Activated CD4-positive, alpha-beta memory T cell treated with anti-CD3 and anti-CD28 coated beads, Interleukin-2, amount 10 ng/mL, durations not matched to agents 7 days and 5 days (primary cell): ENCODE measurements around the gene PRKCA. TPM values are rescaled to one million over a fixed set of nuclear protein-coding genes. Genes with fewer than 3 reads are reported as not detected.
"Not testable (repeated sequence)": the region's sequence is repeated elsewhere in the genome, so short reads cannot be mapped to it uniquely, and the experiment has no call there.

Experiments used
- CTCF ChIA-PET: fragments of 350-600 bp; sonication (Branson Sonifier 250); formaldehyde crosslinking; loops from one replicate; lab custom pipeline; 2021; ENCODE audit warnings: antibody characterized with exemption, inconsistent platforms; lab: Charles Lee
- POLR2A ChIA-PET: fragments of 350-600 bp; sonication (Branson Sonifier 250); formaldehyde crosslinking; loops from one replicate; lab custom pipeline; 2021; ENCODE audit warnings: antibody characterized with exemption; lab: Charles Lee
- DNase-seq: peaks from one replicate; pipeline ENCODE4 v3.0.0-alpha.2; 2020
- H3K27ac Mint-ChIP-seq: one replicate; pipeline ENCODE4 v1.8.0; 2021; ENCODE audit warnings: mild to moderate bottlenecking, mixed read lengths
- H3K27me3 Mint-ChIP-seq: one replicate; pipeline ENCODE4 v1.8.0; 2021; ENCODE audit warnings: mixed read lengths
- H3K36me3 Mint-ChIP-seq: one replicate; pipeline ENCODE4 v1.8.0; 2021; ENCODE audit warnings: low read depth, mixed read lengths
- H3K4me1 Mint-ChIP-seq: one replicate; pipeline ENCODE4 v1.8.0; 2021; ENCODE audit warnings: mixed read lengths
- H3K4me3 Mint-ChIP-seq: one replicate; pipeline ENCODE4 v1.8.0; 2021; ENCODE audit warnings: mild to moderate bottlenecking, mixed read lengths
- H3K9me3 Mint-ChIP-seq: one replicate; pipeline ENCODE4 v1.8.0; 2021; ENCODE audit warnings: mixed read lengths
- total RNA-seq, 2 experiments: library from RNA; stranded (reverse); gene quantifications; one replicate each; pipeline ENCODE4 v1.2.3, GENCODE V29; 2021

The PRKCA gene
- 10 to 100 TPM; 57.6 to 61.3 TPM for total RNA-seq

DNA sequence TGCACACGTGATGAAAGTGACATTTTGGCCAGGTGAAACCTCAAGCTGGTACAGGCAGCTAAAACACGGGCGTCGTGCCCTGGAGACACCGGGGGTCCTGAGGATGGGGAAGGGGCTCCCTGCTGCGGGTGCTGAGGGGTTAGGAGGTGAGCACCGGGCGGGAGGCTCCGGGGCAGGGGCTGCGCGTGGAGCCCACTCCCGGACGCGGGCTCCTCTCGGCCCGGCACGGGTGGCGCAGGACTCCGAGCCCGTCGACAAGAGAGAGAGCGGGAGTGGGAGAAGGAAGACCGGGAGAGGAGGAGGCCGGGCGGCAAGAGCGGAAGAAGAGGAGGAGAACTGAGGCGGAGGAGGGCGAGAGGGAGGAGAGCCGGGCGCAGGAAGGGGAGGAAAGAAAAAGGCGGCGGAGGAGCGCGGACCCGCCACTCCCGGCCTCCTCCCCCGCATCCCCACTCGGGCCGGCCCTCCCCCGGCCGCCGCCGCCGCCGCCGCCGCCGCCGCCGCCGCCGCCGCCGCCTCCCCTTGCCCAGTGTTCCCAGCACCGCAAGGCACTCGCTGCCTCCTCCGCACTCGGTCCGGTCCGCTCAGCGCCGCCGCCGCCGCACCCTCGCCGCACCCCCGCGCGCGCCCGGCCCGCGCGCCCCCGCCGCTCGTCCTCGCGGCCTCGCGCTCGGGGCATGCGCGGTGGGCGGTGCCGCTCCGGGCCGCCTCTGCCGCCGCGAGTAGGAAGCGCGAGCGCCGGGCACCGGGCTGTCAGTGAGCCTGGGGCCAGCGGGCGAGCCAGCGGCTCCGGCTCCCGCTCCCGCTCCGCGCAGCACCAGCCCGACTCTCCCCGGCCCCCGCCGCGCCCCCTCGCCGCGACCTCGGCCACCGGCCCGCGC is at the start of gene PRKCA:
TSS of gene PRKCA (plus strand) at position 750 of the 878 bp plus-strand sequence.
- CTCF ChIA-PET, result interaction anchor here (0.9 to 3.0 kb wide), 3 partner anchors 8 to 265 kb away, joined by 3 to 10 read pairs (median 5); no protein-coding TSS in a partner anchor
- POLR2A ChIA-PET, result interaction anchor here (0.6 to 1.4 kb wide), 6 partner anchors 14 to 125 kb away, joined by 3 to 5 read pairs (median 3); no protein-coding TSS in a partner anchor

GRCh38 chr17:66253458-66253857 is 49.0 kb upstream of the PRKCA start:
- POLR2A ChIA-PET, result not testable (repeated sequence)
- CTCF ChIA-PET, result interaction anchor here (0.9 kb wide), 1 partner anchor 314 kb away, joined by 3 read pairs; no protein-coding TSS in a partner anchor

More for the DNA sequence above, at the start of gene PRKCA:
- Mint-ChIP-seq H3K4me3 (peak within 1 kb of the TSS; percentile 100), H3K27ac (peak within 1 kb of the TSS; percentile 95), H3K36me3 (peaks cover 24% of the 10 kb centered on the region), H3K9me3 (no peaks in the 10 kb centered on the region), H3K4me1 (peaks cover 39% of the 10 kb centered on the region), H3K27me3 (peaks cover 10% of the 10 kb centered on the region)
- DNase-seq, result peak; percentile 80

DNA sequence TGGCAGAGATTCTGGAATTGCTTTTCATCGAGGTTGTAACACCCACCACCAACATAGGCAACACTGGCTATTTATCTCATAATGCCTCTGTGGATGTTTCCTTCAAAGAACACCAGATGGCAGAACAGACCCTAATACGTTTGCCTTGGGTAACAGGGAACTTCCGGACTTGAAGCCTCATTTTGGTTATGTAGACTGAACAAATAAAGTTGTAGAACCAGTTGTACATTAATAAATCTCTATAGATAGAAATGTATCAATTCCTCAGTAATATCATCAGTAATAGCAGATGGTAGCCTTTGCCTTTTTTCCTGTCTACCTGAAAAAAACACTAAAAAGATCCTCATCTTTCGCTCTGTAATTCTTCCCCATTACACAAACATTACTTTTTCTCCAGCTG is 47.3 kb upstream of the PRKCA start:
- Mint-ChIP-seq H3K27ac (peak overlapping the region; percentile 32), H3K9me3 (no peaks in the 10 kb centered on the region), H3K4me1 (peaks cover 20% of the 10 kb centered on the region), H3K27me3 (no peaks in the 10 kb centered on the region), H3K36me3 (no peaks in the 10 kb centered on the region), H3K4me3 (no peak overlapping the region)
- ChIA-PET CTCF (interaction anchor here (0.6 to 2.0 kb wide), 11 partner anchors 10 to 443 kb away, joined by 3 to 14 read pairs (median 4); no protein-coding TSS in a partner anchor), POLR2A (interaction anchor here (1.0 to 1.5 kb wide), 5 partner anchors 9 to 312 kb away, joined by 3 to 4 read pairs (median 3); no protein-coding TSS in a partner anchor)
- peak; percentile 35 for DNase-seq

More at GRCh38 chr17:66253458-66253857, 49.0 kb upstream of the PRKCA start:
- DNase-seq, H3K4me3 Mint-ChIP-seq, H3K9me3 Mint-ChIP-seq, H3K27me3 Mint-ChIP-seq, H3K27ac Mint-ChIP-seq, H3K36me3 Mint-ChIP-seq: not testable (repeated sequence)
- peaks cover 20% of the 10 kb centered on the region for H3K4me1 Mint-ChIP-seq

DNA sequence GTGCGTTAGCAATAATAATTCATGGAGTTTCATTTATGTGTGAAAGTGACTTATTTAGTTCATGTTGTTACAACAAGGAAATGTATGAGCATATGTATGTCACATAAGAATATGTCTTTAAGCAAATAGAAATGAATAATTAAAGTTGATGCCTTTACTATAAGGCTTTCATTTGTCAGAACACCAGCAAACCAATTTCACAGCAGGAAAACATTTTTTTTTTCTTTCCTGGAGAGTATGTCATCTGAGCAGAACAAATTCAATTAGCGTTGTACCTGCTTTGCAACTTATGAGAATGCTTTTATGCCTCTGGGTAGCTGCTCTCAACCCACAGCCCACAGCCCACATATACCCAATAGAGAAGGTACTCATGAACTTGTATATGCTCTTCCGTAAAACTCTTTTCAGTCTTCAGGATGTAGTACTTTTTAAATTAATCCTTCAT is 46.9 kb upstream of the PRKCA start:
- Mint-ChIP-seq H3K36me3 (no peaks in the 10 kb centered on the region), H3K9me3 (no peaks in the 10 kb centered on the region), H3K27me3 (no peaks in the 10 kb centered on the region), H3K4me1 (peaks cover 19% of the 10 kb centered on the region), H3K27ac (peak overlapping the region; percentile 32), H3K4me3 (no peak overlapping the region)
- POLR2A ChIA-PET, result interaction anchor here (0.7 to 1.5 kb wide), 5 partner anchors 10 to 311 kb away, joined by 3 to 4 read pairs (median 3); no protein-coding TSS in a partner anchor
- CTCF ChIA-PET, result interaction anchor here (0.6 to 2.0 kb wide), 11 partner anchors 10 to 443 kb away, joined by 3 to 14 read pairs (median 4); no protein-coding TSS in a partner anchor
- DNase-seq, result peak; percentile 19

DNA sequence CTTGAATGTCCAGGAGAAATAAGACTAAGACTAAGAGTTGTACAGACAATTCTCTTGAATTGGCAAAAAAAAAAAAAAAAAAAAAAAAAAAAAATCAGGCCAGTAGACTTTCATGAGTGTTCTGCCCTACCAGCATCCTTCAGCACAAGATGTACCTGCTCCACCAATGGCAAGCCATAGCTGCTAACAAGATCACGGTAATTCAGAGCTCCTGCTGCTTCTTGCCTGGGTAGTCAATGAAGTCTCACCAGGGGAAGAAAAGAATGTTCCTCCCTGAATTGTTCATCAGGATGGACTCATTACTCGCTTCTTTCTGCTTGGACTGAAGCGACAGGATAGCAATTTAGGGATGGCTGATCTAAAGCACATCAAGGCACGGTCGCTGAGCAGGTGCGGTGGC is 42.1 kb upstream of the PRKCA start:
- CTCF ChIA-PET, result no interaction called here
- Mint-ChIP-seq H3K4me3 (no peak overlapping the region), H3K9me3 (no peaks in the 10 kb centered on the region), H3K27ac (no peak overlapping the region), H3K27me3 (peaks cover 9% of the 10 kb centered on the region), H3K4me1 (peaks cover 20% of the 10 kb centered on the region), H3K36me3 (peaks cover 2% of the 10 kb centered on the region)
- POLR2A ChIA-PET, result no interaction called here
- DNase-seq, result no peak

DNA sequence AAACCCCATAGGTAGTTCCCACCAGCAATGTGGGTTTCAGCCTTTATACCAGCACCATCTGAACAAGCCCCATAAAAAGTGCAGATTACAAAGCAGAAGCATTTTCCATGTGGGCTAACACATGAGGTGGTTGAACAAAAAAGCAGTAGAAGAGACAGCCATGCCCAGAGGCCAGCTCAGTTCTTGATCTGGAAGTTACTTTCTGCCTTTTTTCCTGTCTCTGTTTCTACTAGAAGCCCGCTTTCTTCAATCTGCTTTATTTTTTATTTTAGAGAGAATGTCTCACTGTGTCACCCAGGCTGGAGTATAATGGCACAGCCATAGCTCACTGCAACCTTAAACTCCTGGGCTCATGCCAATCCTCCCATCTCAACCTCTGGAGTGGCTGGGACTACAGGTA is 41.7 kb upstream of the PRKCA start:
- Mint-ChIP-seq H3K9me3 (no peaks in the 10 kb centered on the region), H3K4me3 (no peak overlapping the region), H3K4me1 (peaks cover 15% of the 10 kb centered on the region), H3K27ac (no peak overlapping the region), H3K36me3 (peaks cover 2% of the 10 kb centered on the region), H3K27me3 (peaks cover 9% of the 10 kb centered on the region)
- ChIA-PET POLR2A (no interaction called here), CTCF (no interaction called here)
- no peak for DNase-seq

- ChIA-PET POLR2A (no interaction called here), CTCF (no interaction called here)
Measured at GRCh38 chr17:66262767-66263166, 39.6 kb upstream of the PRKCA start.

GRCh38 chr17:66264696-66265095 is 37.7 kb upstream of the PRKCA start:
- ChIA-PET POLR2A (interaction anchor here (1.1 kb wide), 1 partner anchor 9 kb away, joined by 3 read pairs; no protein-coding TSS in a partner anchor), CTCF (interaction anchor here (1.1 to 1.4 kb wide), 3 partner anchors 9 to 302 kb away, joined by 3 to 5 read pairs (median 5); no protein-coding TSS in a partner anchor)
- no peak overlapping the region for H3K27ac Mint-ChIP-seq

More at GRCh38 chr17:66262767-66263166, 39.6 kb upstream of the PRKCA start:
- Mint-ChIP-seq H3K4me1 (peaks cover 8% of the 10 kb centered on the region), H3K9me3 (no peaks in the 10 kb centered on the region), H3K36me3 (peaks cover 2% of the 10 kb centered on the region), H3K27me3 (peaks cover 9% of the 10 kb centered on the region), H3K4me3 (no peak overlapping the region), H3K27ac (no peak overlapping the region)
- DNase-seq, result no peak

DNA sequence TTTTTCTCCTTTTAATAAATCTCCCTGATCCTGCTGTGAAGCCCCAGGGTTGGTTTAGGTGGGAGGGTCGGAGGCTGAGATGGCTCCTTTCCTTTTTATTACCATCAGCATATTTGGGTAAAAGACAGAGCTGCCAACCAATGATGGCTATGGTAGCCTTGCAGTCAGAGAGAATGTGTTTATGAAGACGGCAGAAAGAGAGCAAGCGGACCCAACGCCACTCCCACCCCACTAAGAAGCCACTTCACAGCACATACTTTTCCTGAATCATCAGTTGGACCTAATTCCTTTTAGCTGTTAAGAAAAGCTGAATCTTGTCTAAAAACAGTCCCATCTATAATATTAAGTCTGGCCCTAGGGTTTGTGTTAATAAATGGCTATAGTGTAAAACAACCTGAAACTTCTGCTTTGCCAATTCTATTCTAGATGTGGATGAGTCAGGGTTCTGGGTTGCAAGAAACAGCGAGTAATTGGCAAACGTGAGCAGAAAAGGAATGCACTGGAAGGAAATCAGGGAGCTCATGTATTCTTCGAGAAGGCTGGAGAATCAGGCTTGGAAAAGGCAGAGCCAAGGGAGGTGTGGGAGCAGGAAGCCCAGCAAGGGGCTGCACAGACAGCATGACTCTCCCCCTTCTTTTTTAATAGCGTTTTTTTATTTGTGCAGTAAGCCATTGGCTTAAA is 34.0 kb upstream of the PRKCA start:
- Mint-ChIP-seq H3K36me3 (peaks cover 2% of the 10 kb centered on the region), H3K4me3 (no peak overlapping the region), H3K4me1 (peaks cover 8% of the 10 kb centered on the region), H3K27ac (no peak overlapping the region), H3K9me3 (no peaks in the 10 kb centered on the region), H3K27me3 (peaks cover 4% of the 10 kb centered on the region)
- CTCF ChIA-PET, result interaction anchor here (0.6 kb wide), 1 partner anchor 1576 kb away, joined by 3 read pairs; no protein-coding TSS in a partner anchor
- POLR2A ChIA-PET, result no interaction called here
- DNase-seq, result no peak

More at GRCh38 chr17:66264696-66265095, 37.7 kb upstream of the PRKCA start:
- peaks cover 8% of the 10 kb centered on the region for H3K4me1 Mint-ChIP-seq
- H3K36me3 Mint-ChIP-seq, result peaks cover 2% of the 10 kb centered on the region
- no peak overlapping the region for H3K4me3 Mint-ChIP-seq
- DNase-seq, result no peak
- H3K27me3 Mint-ChIP-seq, result peaks cover 10% of the 10 kb centered on the region
- H3K9me3 Mint-ChIP-seq, result no peaks in the 10 kb centered on the region

GRCh38 chr17:66270106-66270505 is 32.3 kb upstream of the PRKCA start:
- ChIA-PET CTCF (interaction anchor here (0.5 kb wide), 1 partner anchor 297 kb away, joined by 3 read pairs; no protein-coding TSS in a partner anchor), POLR2A (no interaction called here)
- Mint-ChIP-seq H3K36me3 (no peaks in the 10 kb centered on the region), H3K27ac (no peak overlapping the region), H3K9me3 (no peaks in the 10 kb centered on the region), H3K4me3 (no peak overlapping the region), H3K4me1 (no peaks in the 10 kb centered on the region), H3K27me3 (peaks cover 2% of the 10 kb centered on the region)
- DNase-seq, result no peak

GRCh38 chr17:66271512-66271911 is 30.9 kb upstream of the PRKCA start:
- Mint-ChIP-seq H3K27me3 (peaks cover 2% of the 10 kb centered on the region), H3K27ac (no peak overlapping the region), H3K4me3 (no peak overlapping the region), H3K4me1 (no peaks in the 10 kb centered on the region), H3K9me3 (no peaks in the 10 kb centered on the region), H3K36me3 (no peaks in the 10 kb centered on the region)
- CTCF ChIA-PET, result no interaction called here
- POLR2A ChIA-PET, result no interaction called here
- DNase-seq, result no peak

- peaks cover 2% of the 10 kb centered on the region for H3K27me3 Mint-ChIP-seq
Measured at GRCh38 chr17:66272811-66273585, 29.4 kb upstream of the PRKCA start.

More at GRCh38 chr17:66272811-66273585, 29.4 kb upstream of the PRKCA start:
- no peak overlapping the region for H3K27ac Mint-ChIP-seq
- POLR2A ChIA-PET, result interaction anchor here (0.6 to 0.7 kb wide), 2 partner anchors 101 to 195 kb away, joined by 3 read pairs; no protein-coding TSS in a partner anchor
- no peak overlapping the region for H3K4me3 Mint-ChIP-seq
- no peaks in the 10 kb centered on the region for H3K4me1 Mint-ChIP-seq
- H3K9me3 Mint-ChIP-seq, result no peaks in the 10 kb centered on the region
- CTCF ChIA-PET, result no interaction called here
- no peak for DNase-seq
- H3K36me3 Mint-ChIP-seq, result no peaks in the 10 kb centered on the region
